Adrenal gland (tissue), 12 donors: ENCODE data around the gene GALNT16. TPM values are rescaled to one million over a fixed set of nuclear protein-coding genes. Genes with fewer than 3 reads are reported as not detected.

Experiments
- DNase-seq, 7 donors: peaks; one replicate each; pipeline ENCODE4 v3.0.0-alpha.2; 2019 to 2020
- H3K27ac ChIP-seq, 5 donors: fragments of 200-600 bp; sonication (generic) in 4 of 5; 1 replicate in 3 of 5; 2 replicates in 2 of 5; pipeline versions ENCODE4 v1.5.1 to v1.8.0; 2016 to 2020; ENCODE audit warnings: mild to moderate bottlenecking in 1 of 5
- H3K27me3 ChIP-seq: fragments of 200-600 bp; 2 replicates; pipeline ENCODE4 v1.8.0; 2021
- H3K36me3 ChIP-seq, 2 donors: fragments of 200-600 bp; replicated peaks in 1 of 2; 1 replicate in 1 of 2; 2 replicates in 1 of 2; pipeline versions ENCODE4 v1.5.1 to v1.8.0; 2018 to 2022
- H3K4me1 ChIP-seq, 2 donors: fragments of 200-600 bp; replicated peaks in 1 of 2; 1 replicate in 1 of 2; 2 replicates in 1 of 2; pipeline versions ENCODE4 v1.5.1 to v1.8.0; 2018 to 2021
- H3K4me3 ChIP-seq, 4 donors: fragments of 200-600 bp; sonication (generic) in 3 of 4; one replicate each; pipeline ENCODE4 v1.5.1; 2016 to 2018
- H3K9me3 ChIP-seq, 3 donors: fragments of 200-600 bp; sonication (generic) in 1 of 3; replicated peaks in 1 of 3; 1 replicate in 2 of 3; 2 replicates in 1 of 3; pipeline versions ENCODE4 v1.5.1 to v1.8.0; 2016 to 2021
- POLR2A ChIP-seq, 2 donors: fragments of 450-650 bp; IDR thresholded peaks; one replicate each; pipeline ENCODE4 v1.6.1; 2017; ENCODE audit warnings: antibody characterized with exemption in 2 of 2, mild to moderate bottlenecking in 2 of 2, moderate library complexity in 1 of 2
- intact Hi-C, 2 donors: fragments of 100-400 bp; cut with DNase I; formaldehyde crosslinking; loops; one replicate each; pipeline versions ENCODE4 v1.14.1 to v1.15.0; 2022 to 2023
- polyA plus RNA-seq, 3 donors: library from polyadenylated mRNA; stranded (reverse); fragments of 200-250 nt in 2 of 3; fragments of 350-450 nt in 1 of 3; fragmentation: Illumina TruSeq in 1 of 3; extraction: RNeasy Lipid Tissue Mini Kit (QIAGEN cat#74804) in 1 of 3; gene quantifications; one replicate each; pipeline ENCODE4 v1.2.3, GENCODE V29; 2013 to 2014
- total RNA-seq, 9 donors: library from RNA; depleted of rRNA in 4 of 9; stranded (reverse); fragments of >200 nt in 4 of 9; fragments of 120-200 nt in 1 of 9; fragmentation: NEBNext Ultra II Directional in 1 of 9; extraction: Animal tissue kit (Norgen Biotek cat#: 25700) in 1 of 9; gene quantifications; one replicate each; pipeline versions ENCODE4 v1.1.0 to v1.2.4, GENCODE V29; 2013 to 2023
- TF ChIP-seq, protein P1 (sequence below), 6 experiments: fragments of 450-650 bp in 4 of 6; fragments of 200-600 bp in 2 of 6; sonication (generic) in 1 of 6; IDR thresholded peaks; 1 replicate in 5 of 6; 2 replicates in 1 of 6; pipeline versions ENCODE4 v1.5.1 to v1.8.0; 2016 to 2021; ENCODE audit warnings: antibody characterized with exemption in 6 of 6, mild to moderate bottlenecking in 2 of 6, moderate library complexity in 1 of 6
- donor health status: healthy with polysubstance abuse.
- donor health status: Bipolar disorder and iron deficiency.
- donor health status: DM: yes; HTN: yes; CAD: no.
- donor health status: DM: no; HTN: no; CAD: no.
- donor health status: DM: no; HTN: no; CAD: no.
- donor health status: DM: yes; HTN: yes; CAD: no.

Gene GALNT16
- total and polyA plus RNA-seq, 12 donors, result 7.4 to 38.1 (median 15.9) TPM

GRCh38 chr14:69405762-69406161, 145.8 kb downstream of the GALNT16 start:
- no peaks in the 10 kb centered on the region for H3K36me3 ChIP-seq
- H3K9me3 ChIP-seq, result no peaks in the 10 kb centered on the region
- DNase-seq, result no peak
- H3K4me3 ChIP-seq, result no peak overlapping the region
- no peak overlapping the region for H3K27ac ChIP-seq
- peaks cover 9 to 45% of the 10 kb centered on the region in 2 donors for H3K4me1 ChIP-seq
- intact Hi-C loops, result no loop called here
- no peak for TF ChIP-seq POLR2A (IDR thresholded peaks at IDR 0.05)
- TF ChIP-seq, protein P1, sequence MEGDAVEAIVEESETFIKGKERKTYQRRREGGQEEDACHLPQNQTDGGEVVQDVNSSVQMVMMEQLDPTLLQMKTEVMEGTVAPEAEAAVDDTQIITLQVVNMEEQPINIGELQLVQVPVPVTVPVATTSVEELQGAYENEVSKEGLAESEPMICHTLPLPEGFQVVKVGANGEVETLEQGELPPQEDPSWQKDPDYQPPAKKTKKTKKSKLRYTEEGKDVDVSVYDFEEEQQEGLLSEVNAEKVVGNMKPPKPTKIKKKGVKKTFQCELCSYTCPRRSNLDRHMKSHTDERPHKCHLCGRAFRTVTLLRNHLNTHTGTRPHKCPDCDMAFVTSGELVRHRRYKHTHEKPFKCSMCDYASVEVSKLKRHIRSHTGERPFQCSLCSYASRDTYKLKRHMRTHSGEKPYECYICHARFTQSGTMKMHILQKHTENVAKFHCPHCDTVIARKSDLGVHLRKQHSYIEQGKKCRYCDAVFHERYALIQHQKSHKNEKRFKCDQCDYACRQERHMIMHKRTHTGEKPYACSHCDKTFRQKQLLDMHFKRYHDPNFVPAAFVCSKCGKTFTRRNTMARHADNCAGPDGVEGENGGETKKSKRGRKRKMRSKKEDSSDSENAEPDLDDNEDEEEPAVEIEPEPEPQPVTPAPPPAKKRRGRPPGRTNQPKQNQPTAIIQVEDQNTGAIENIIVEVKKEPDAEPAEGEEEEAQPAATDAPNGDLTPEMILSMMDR (IDR thresholded peaks at IDR 0.05), result no peak
- no peaks in the 10 kb centered on the region for H3K27me3 ChIP-seq

Other genes with a start within 250 kb of the GALNT16 start
- 10 to 100 TPM; 19.9 to 48.0 (median 32.6) TPM for gene DCAF5, start 107.0 kb upstream of the GALNT16 start, total RNA-seq
- gene DCAF5, start 107.0 kb upstream of the GALNT16 start, polyA plus RNA-seq, result 10 to 100 TPM; 27.9 to 38.2 (median 34.1) TPM
- gene EXD2, start 68.7 kb upstream of the GALNT16 start, total RNA-seq, result 10 to 100 TPM; 11.2 to 23.0 (median 17.0) TPM
- gene EXD2, start 68.7 kb upstream of the GALNT16 start, polyA plus RNA-seq, result 10 to 100 TPM in 1 of 3 donors, 1 to 10 TPM in 2; 6.4 to 13.0 (median 9.0) TPM
- 100 to 1,000 TPM in 5 of 9 donors, 10 to 100 TPM in 4; 39.6 to 217 (median 127) TPM for gene ERH, start 138.1 kb downstream of the GALNT16 start, total RNA-seq
- gene ERH, start 138.1 kb downstream of the GALNT16 start, polyA plus RNA-seq, result 100 to 1,000 TPM; 133 to 208 (median 161) TPM
- 100 to 1,000 TPM in 1 of 9 donors, 10 to 100 TPM in 8; 67.2 to 130 (median 74.2) TPM for gene SLC39A9, start 138.5 kb downstream of the GALNT16 start, total RNA-seq
- gene SLC39A9, start 138.5 kb downstream of the GALNT16 start, polyA plus RNA-seq, result 10 to 100 TPM; 17.7 to 58.5 (median 23.8) TPM
- under 1 TPM in 6 of 9 donors, not detected in 3; 0.06 to 0.25 (median 0.14) TPM for gene PLEKHD1, start 224.6 kb downstream of the GALNT16 start, total RNA-seq
- under 1 TPM; 0.04 to 0.20 (median 0.16) TPM for gene PLEKHD1, start 224.6 kb downstream of the GALNT16 start, polyA plus RNA-seq